B cell (primary cell): ENCODE results near the gene ZSWIM4. TPM values are rescaled to one million over a fixed set of nuclear protein-coding genes. Genes with fewer than 3 reads are reported as not detected.
"Not testable (repeated sequence)": the region's sequence is repeated elsewhere in the genome, so short reads cannot be mapped to it uniquely, and the experiment has no call there.

Experiments used
- ATAC-seq: fragments of 200-7000 bp; cut with Tn5 transposase; one replicate; pipeline ENCODE4 v1.10.0; 2021; ENCODE audit warnings: low read depth, mild to moderate bottlenecking, moderate number of reproducible peaks, moderate library complexity
- CTCF ChIA-PET: fragments of 350-600 bp; sonication (Branson Sonifier 250); formaldehyde crosslinking; loops from one replicate; lab custom pipeline; 2021; ENCODE audit warnings: antibody characterized with exemption, inconsistent platforms; lab: Charles Lee
- POLR2A ChIA-PET: fragments of 350-600 bp; sonication (Branson Sonifier 250); formaldehyde crosslinking; loops from one replicate; lab custom pipeline; 2021; ENCODE audit warnings: antibody characterized with exemption; lab: Charles Lee
- DNase-seq: peaks from one replicate; pipeline ENCODE4 v3.0.0; 2013
- H2AFZ ChIP-seq: 2 replicates; pipeline ENCODE4 v1.6.1; 2012; ENCODE audit warnings: mild to moderate bottlenecking, low read depth, low read length; ENCODE audit not compliant: insufficient read depth, poor library complexity, severe bottlenecking
- H3K27ac ChIP-seq, 2 donors: 1 replicate in 1 of 2; 2 replicates in 1 of 2; pipeline ENCODE4 v1.5.1; 2012 to 2013; ENCODE audit warnings: low read length in 2 of 2, mild to moderate bottlenecking in 2 of 2, moderate library complexity in 1 of 2
- H3K27me3 ChIP-seq, 4 experiments: fragments of 200-600 bp in 1 of 4; sonication (generic) in 1 of 4; replicated peaks in 1 of 4; 1 replicate in 2 of 4; 2 replicates in 2 of 4; pipeline versions ENCODE4 v1.6.1 to v1.7.0; 2013 to 2016; ENCODE audit warnings: low read length in 3 of 4, mild to moderate bottlenecking in 2 of 4, mixed read lengths in 1 of 4, moderate library complexity in 1 of 4; ENCODE audit not compliant: insufficient read depth in 4 of 4, control insufficient read depth in 3 of 4; ENCODE audit errors: control extremely low read depth in 1 of 4
- H3K36me3 ChIP-seq, 2 experiments: replicated peaks in 1 of 2; 1 replicate in 1 of 2; 2 replicates in 1 of 2; pipeline versions ENCODE4 v1.6.1 to v1.7.1; 2013; ENCODE audit warnings: low read length in 1 of 2; ENCODE audit not compliant: insufficient read depth in 2 of 2, control insufficient read depth in 1 of 2; ENCODE audit errors: control extremely low read depth in 1 of 2, extremely low read depth in 1 of 2
- H3K4me1 ChIP-seq, 2 donors: fragments of 200-600 bp in 1 of 2; sonication (generic) in 1 of 2; 1 replicate in 1 of 2; 2 replicates in 1 of 2; pipeline versions ENCODE4 v1.5.1 to v1.6.1; 2013 to 2017; ENCODE audit warnings: low read length in 2 of 2; ENCODE audit not compliant: control insufficient read depth in 2 of 2, insufficient read depth in 2 of 2
- H3K4me2 ChIP-seq: replicated peaks from 2 replicates; pipeline ENCODE3; 2012; ENCODE audit warnings: mild to moderate bottlenecking, low read depth, low read length; ENCODE audit not compliant: poor library complexity, severe bottlenecking
- H3K4me3 ChIP-seq, 5 experiments: fragments of 200-600 bp in 1 of 5; sonication (generic) in 1 of 5; 1 replicate in 3 of 5; 2 replicates in 2 of 5; pipeline versions ENCODE4 v1.5.1 to v1.7.0; 2011 to 2016; ENCODE audit warnings: low read length in 4 of 5, mild to moderate bottlenecking in 4 of 5, low read depth in 2 of 5, control low read depth in 1 of 5, moderate library complexity in 1 of 5; ENCODE audit not compliant: insufficient read depth in 1 of 5; ENCODE audit errors: control extremely low read depth in 1 of 5, extremely low read depth in 1 of 5
- H3K79me2 ChIP-seq: fragments of 200-600 bp; sonication (generic); one replicate; pipeline ENCODE4 v1.6.0; 2016; ENCODE audit warnings: low read length; ENCODE audit not compliant: control insufficient read depth, insufficient read depth
- H3K9ac ChIP-seq: fragments of 200-600 bp; sonication (generic); 2 replicates; pipeline ENCODE4 v1.6.1; 2017; ENCODE audit warnings: mild to moderate bottlenecking, low read length, moderate library complexity
- H3K9me3 ChIP-seq, 3 donors: one replicate each; pipeline versions ENCODE4 v1.6.1 to v1.7.1; 2013; ENCODE audit warnings: low read length in 2 of 3; ENCODE audit not compliant: control insufficient read depth in 2 of 3, insufficient read depth in 1 of 3; ENCODE audit errors: control extremely low read depth in 1 of 3
- H4K20me1 ChIP-seq: 2 replicates; pipeline ENCODE4 v1.6.0; 2012; ENCODE audit warnings: mild to moderate bottlenecking, low read length; ENCODE audit not compliant: insufficient read depth, control insufficient read depth, poor library complexity, severe bottlenecking
- H3K27ac Mint-ChIP-seq: one replicate; pipeline ENCODE4 v1.8.0; 2021; ENCODE audit warnings: mixed read lengths
- H3K27me3 Mint-ChIP-seq: one replicate; pipeline ENCODE4 v1.8.0; 2021; ENCODE audit warnings: mixed read lengths
- H3K4me1 Mint-ChIP-seq: one replicate; pipeline ENCODE4 v1.8.0; 2021; ENCODE audit warnings: mixed read lengths
- H3K4me3 Mint-ChIP-seq: one replicate; pipeline ENCODE4 v1.8.0; 2021; ENCODE audit warnings: mixed read lengths
- H3K9me3 Mint-ChIP-seq: one replicate; pipeline ENCODE4 v1.8.0; 2022; ENCODE audit warnings: mixed read lengths; ENCODE audit not compliant: insufficient read depth
- EZH2 ChIP-seq: IDR thresholded peaks from 2 replicates; pipeline ENCODE4 v1.6.1; 2012; ENCODE audit warnings: borderline replicate concordance, low read depth, mild to moderate bottlenecking, moderate library complexity, low read length; ENCODE audit not compliant: insufficient read depth, poor library complexity, severe bottlenecking
- WGBS: methylation state at CpG from one replicate; pipeline ENCODE4 v1.1.5; 2013; ENCODE audit warnings: missing lambda C conversion rate; ENCODE audit not compliant: insufficient coverage; 5-methylcytosine and 5-hydroxymethylcytosine counted together
- intact Hi-C: fragments of 100-400 bp; cut with micrococcal nuclease; formaldehyde crosslinking; loops from one replicate; pipeline ENCODE4 v1.10.0; 2022
- polyA plus RNA-seq: library from polyadenylated mRNA; depleted of rRNA; stranded (reverse); fragments of >200 nt; gene quantifications from 2 replicates; pipeline ENCODE4 v1.2.3, GENCODE V29; 2012
- total RNA-seq, 2 donors: library from RNA; stranded (reverse); fragments of 120-200 nt in 1 of 2; gene quantifications; 1 replicate in 1 of 2; 2 replicates in 1 of 2; pipeline versions ENCODE4 v1.2.3 to v1.2.4, GENCODE V29; 2013 to 2022
- TF ChIP-seq, protein P1 (sequence below): fragments of 200-600 bp; IDR thresholded peaks from one replicate; pipeline ENCODE4 v1.8.0; 2022; ENCODE audit warnings: antibody characterized with exemption, mild to moderate bottlenecking

The ZSWIM4 gene
- total and polyA plus RNA-seq, 2 donors (not counting 1 experiment from before 2014, with no cell fraction given): 2.6 to 10.6 TPM

- Mint-ChIP-seq H3K27me3 (no peaks in the 10 kb centered on the region), H3K9me3 (no peaks in the 10 kb centered on the region), H3K4me3 (peak overlapping the region; percentile 26), H3K27ac (peak overlapping the region; percentile 78), H3K4me1 (peaks cover 34% of the 10 kb centered on the region)
- Histone ChIP-seq H3K4me1 (peaks cover 29 to 44% of the 10 kb centered on the region in 2 donors), H3K9me3 (peaks cover 0 to 4% (median 0%) of the 10 kb centered on the region in 3 donors), H2AFZ (no peak overlapping the region), H4K20me1 (no peaks in the 10 kb centered on the region), H3K79me2 (no peaks in the 10 kb centered on the region), H3K4me2 (no peak overlapping the region), H3K27ac (no peak overlapping the region), H3K4me3 (no peak overlapping the region), H3K27me3 (no peaks in the 10 kb centered on the region), H3K9ac (no peak overlapping the region), H3K36me3 (no peaks in the 10 kb centered on the region)
- ATAC-seq (no peak), DNase-seq (peak; percentile 33)
- intact Hi-C loops: no loop called here
- TF ChIP-seq EZH2: no peak
- TF ChIP-seq, protein P1, sequence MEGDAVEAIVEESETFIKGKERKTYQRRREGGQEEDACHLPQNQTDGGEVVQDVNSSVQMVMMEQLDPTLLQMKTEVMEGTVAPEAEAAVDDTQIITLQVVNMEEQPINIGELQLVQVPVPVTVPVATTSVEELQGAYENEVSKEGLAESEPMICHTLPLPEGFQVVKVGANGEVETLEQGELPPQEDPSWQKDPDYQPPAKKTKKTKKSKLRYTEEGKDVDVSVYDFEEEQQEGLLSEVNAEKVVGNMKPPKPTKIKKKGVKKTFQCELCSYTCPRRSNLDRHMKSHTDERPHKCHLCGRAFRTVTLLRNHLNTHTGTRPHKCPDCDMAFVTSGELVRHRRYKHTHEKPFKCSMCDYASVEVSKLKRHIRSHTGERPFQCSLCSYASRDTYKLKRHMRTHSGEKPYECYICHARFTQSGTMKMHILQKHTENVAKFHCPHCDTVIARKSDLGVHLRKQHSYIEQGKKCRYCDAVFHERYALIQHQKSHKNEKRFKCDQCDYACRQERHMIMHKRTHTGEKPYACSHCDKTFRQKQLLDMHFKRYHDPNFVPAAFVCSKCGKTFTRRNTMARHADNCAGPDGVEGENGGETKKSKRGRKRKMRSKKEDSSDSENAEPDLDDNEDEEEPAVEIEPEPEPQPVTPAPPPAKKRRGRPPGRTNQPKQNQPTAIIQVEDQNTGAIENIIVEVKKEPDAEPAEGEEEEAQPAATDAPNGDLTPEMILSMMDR: no peak
- ChIA-PET CTCF (interaction anchor here (0.6 to 9.6 kb wide), 2 partner anchors 24 to 71 kb away, joined by 3 to 250 read pairs; no protein-coding TSS in a partner anchor), POLR2A (interaction anchor here (0.6 to 0.7 kb wide), 2 partner anchors 47 to 126 kb away, joined by 3 to 6 read pairs; no protein-coding TSS in a partner anchor)
- 53% methylated on average over 7 of the region's 8 CpGs for WGBS
These were observed 4.9 kb upstream of the ZSWIM4 start for GRCh38 chr19:13790354-13790753.

- ChIA-PET CTCF (interaction anchor here (2.9 to 7.3 kb wide), 2 partner anchors 9 to 70 kb away, joined by 11 to 52 read pairs; no protein-coding TSS in a partner anchor), POLR2A (interaction anchor here (1.0 to 1.2 kb wide), 2 partner anchors 8 to 77 kb away, joined by 4 to 5 read pairs; no protein-coding TSS in a partner anchor)
- H3K27ac ChIP-seq, DNase-seq, H3K9me3 Mint-ChIP-seq, ATAC-seq, H3K4me3 Mint-ChIP-seq, H3K27me3 Mint-ChIP-seq, H3K9ac ChIP-seq, H2AFZ ChIP-seq, H3K27me3 ChIP-seq, H4K20me1 ChIP-seq, intact Hi-C loops, H3K9me3 ChIP-seq, H3K36me3 ChIP-seq, H3K4me2 ChIP-seq, H3K27ac Mint-ChIP-seq, H3K4me3 ChIP-seq: not testable (repeated sequence)
- WGBS: 92% methylated on average over 3 of the region's 9 CpGs
- H3K4me1 ChIP-seq: peaks cover 30 to 42% of the 10 kb centered on the region in 2 donors
- peaks cover 44% of the 10 kb centered on the region for H3K4me1 Mint-ChIP-seq
- H3K79me2 ChIP-seq: peaks cover 12% of the 10 kb centered on the region
These were observed 1.9 kb upstream of the ZSWIM4 start for GRCh38 chr19:13793317-13793716.
